Islet precursor cell (in vitro differentiated cells): ENCODE measurements around the gene ZNF354B.
A peak's percentile ranks its signal among the peaks of the same experiment; 100 is the strongest.

ENCODE experiments used
- DNase-seq: peaks from one replicate; pipeline ENCODE4 v3.0.0-alpha.2; 2018

Gene ZNF354B

GRCh38 chr5:178883815-178884430 lies 24.2 kb downstream of the ZNF354B start:
- no peak for DNase-seq

GRCh38 chr5:178895615-178896571 lies 36.1 kb downstream of the ZNF354B start, which contains the start of gene ZFP2:
ZFP2 (plus strand) TSS chr5:178895913; CDS start chr5:178931314, 35,401 bp downstream.
- DNase-seq, result peak; percentile 84

- DNase-seq, result no peak
Observed at GRCh38 chr5:178899289-178899688, 39.5 kb downstream of the ZNF354B start.

DNA sequence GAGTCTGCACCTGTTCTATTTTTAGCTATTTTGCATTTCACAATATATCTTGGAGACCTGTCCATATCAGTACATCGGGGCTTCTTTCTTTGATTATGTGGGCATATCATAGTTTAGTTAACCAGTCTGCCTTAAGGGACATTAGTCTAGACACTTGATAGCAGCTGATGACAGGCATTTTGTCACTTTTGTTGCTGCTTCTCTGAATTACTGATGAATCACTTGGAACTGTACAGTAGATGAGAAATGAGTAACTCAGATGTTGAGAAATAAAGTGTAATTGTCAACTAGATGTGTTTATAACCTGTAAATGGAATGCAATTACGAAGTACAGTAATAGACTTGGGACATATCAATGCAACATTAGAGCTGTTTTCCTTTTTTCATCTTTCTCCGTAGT lies 43.1 kb downstream of the ZNF354B start:
- no peak for DNase-seq

- no peak for DNase-seq
Observed at GRCh38 chr5:178931846-178932760, 72.3 kb downstream of the ZNF354B start.
